K562 (cell line): ENCODE data around the gene WDR20. TPM values are rescaled to one million over a fixed set of nuclear protein-coding genes. Genes with fewer than 3 reads are reported as not detected.

Experiments
- ATAC-seq: fragments of 200-7000 bp; cut with Tn5 transposase; 3 replicates; pipeline ENCODE4 v1.9.1; 2020; ENCODE audit warnings: moderate library complexity
- BruUV-seq: library from RNA; stranded (reverse); fragments of 400-500 nt; replicated peaks from 2 replicates; lab custom pipeline; 2021; lab: Mats Ljungman, UMichigan
- CTCF ChIA-PET: fragments of 300-600 bp; formaldehyde crosslinking; extraction: SDS; loops from one replicate; lab custom pipeline; 2021; ENCODE audit warnings: low intra/inter-chr PET ratio; lab: Yijun Ruan, JAX
- POLR2A ChIA-PET: fragments of 300-600, 350-650 bp; sonication (Branson Sonifier 250); formaldehyde crosslinking; extraction: SDS; loops from one replicate; lab custom pipeline; 2021; ENCODE audit warnings: antibody characterized with exemption, inconsistent platforms; lab: Yijun Ruan, JAX
- DNase-seq, 4 experiments: peaks; one replicate each; pipeline versions ENCODE4 v3.0.0 to v3.0.0-alpha.2; 2011 to 2018; ENCODE audit warnings: low spot score in 3 of 4, mixed read lengths in 3 of 4; ENCODE audit errors: extremely low read depth in 1 of 4
- FAIRE-seq: peaks from 2 replicates; lab custom pipeline; 2011; peaks lifted over from hg19 to GRCh38; lab: Jason Lieb, UNC
- H2AFZ ChIP-seq: 2 replicates; pipeline ENCODE4 v1.6.0; 2011; ENCODE audit warnings: low read depth, low read length, control low read depth, inconsistent platforms
- H3K27ac ChIP-seq: fragments of 200-600 bp; 3 replicates; pipeline ENCODE4 v1.8.0; 2011; ENCODE audit warnings: low read depth, mild to moderate bottlenecking, control low read depth, inconsistent platforms, low read length, moderate library complexity, mixed read lengths; ENCODE audit errors: extremely low read depth
- H3K27me3 ChIP-seq, 2 experiments: fragments of 300-600 bp in 1 of 2; 2 replicates in 1 of 2; 3 replicates in 1 of 2; pipeline versions ENCODE4 v1.6.0 to v1.8.0; 2011; ENCODE audit warnings: inconsistent platforms in 2 of 2, low read length in 2 of 2, mild to moderate bottlenecking in 1 of 2, mixed read lengths in 1 of 2, moderate library complexity in 1 of 2; ENCODE audit not compliant: control insufficient read depth in 2 of 2, insufficient read depth in 2 of 2
- H3K36me3 ChIP-seq: fragments of 300-600 bp; 3 replicates; pipeline ENCODE4 v1.8.0; 2011; ENCODE audit warnings: mild to moderate bottlenecking, low read length, inconsistent platforms; ENCODE audit not compliant: control insufficient read depth, insufficient read depth
- H3K4me1 ChIP-seq, 2 experiments: fragments of 200-600 bp in 1 of 2; replicated peaks in 1 of 2; 2 replicates in 1 of 2; 3 replicates in 1 of 2; pipeline versions ENCODE4 v1.5.1 to v1.8.0; 2011; ENCODE audit warnings: inconsistent platforms in 2 of 2, low read length in 2 of 2, mild to moderate bottlenecking in 1 of 2, mixed read lengths in 1 of 2, moderate library complexity in 1 of 2; ENCODE audit not compliant: control insufficient read depth in 2 of 2, insufficient read depth in 2 of 2
- H3K4me2 ChIP-seq: 2 replicates; pipeline ENCODE4 v1.6.1; 2011; ENCODE audit warnings: low read length, control low read depth, inconsistent platforms, mixed read lengths; ENCODE audit not compliant: insufficient read depth
- H3K4me3 ChIP-seq: fragments of 200-600 bp; sonication (generic), shearing (Covaris generic); 2 replicates; pipeline ENCODE4 v1.5.1; 2016; ENCODE audit warnings: control low read depth, inconsistent platforms
- H3K79me2 ChIP-seq: fragments of 200-600 bp; 3 replicates; pipeline ENCODE4 v1.8.0; 2011; ENCODE audit warnings: low read length, inconsistent platforms; ENCODE audit not compliant: control insufficient read depth, insufficient read depth
- H3K9ac ChIP-seq, 2 experiments: 2 replicates each; pipeline versions ENCODE4 v1.6.0 to v1.6.1; 2011; ENCODE audit warnings: low read depth in 2 of 2, low read length in 2 of 2, control low read depth in 1 of 2, inconsistent platforms in 1 of 2, mild to moderate bottlenecking in 1 of 2, mixed read lengths in 1 of 2; ENCODE audit not compliant: insufficient read depth in 1 of 2
- H3K9me1 ChIP-seq: one replicate; pipeline ENCODE4 v1.6.0; 2011; ENCODE audit warnings: inconsistent platforms, mild to moderate bottlenecking, low read length, moderate library complexity; ENCODE audit not compliant: control insufficient read depth, insufficient read depth
- H3K9me3 ChIP-seq: replicated peaks from 2 replicates; pipeline ENCODE4 v1.5.1; 2011; ENCODE audit warnings: low read depth, low read length, inconsistent platforms; ENCODE audit not compliant: control insufficient read depth, insufficient read depth
- H4K20me1 ChIP-seq: replicated peaks from 2 replicates; pipeline ENCODE4 v1.6.1; 2011; ENCODE audit warnings: low read length, inconsistent platforms, mixed read lengths; ENCODE audit not compliant: control insufficient read depth, insufficient read depth
- CBFA2T3 ChIP-seq: fragments of 450-650 bp; IDR thresholded peaks from 2 replicates; pipeline ENCODE4 v1.6.1; 2017
- CSDE1 ChIP-seq, 2 experiments: fragments of 450-650 bp; IDR thresholded peaks; 2 replicates each; pipeline ENCODE4 v1.6.1; 2016; ENCODE audit warnings: mild to moderate bottlenecking in 1 of 2
- KLF16 ChIP-seq: IDR thresholded peaks from 2 replicates; pipeline ENCODE4 v1.6.1; 2016; ENCODE audit warnings: antibody characterized with exemption
- L3MBTL2 ChIP-seq: fragments of 450-650 bp; IDR thresholded peaks from 2 replicates; pipeline ENCODE4 v1.6.1; 2016; ENCODE audit warnings: mild to moderate bottlenecking, moderate library complexity
- MAFK ChIP-seq: IDR thresholded peaks from 2 replicates; pipeline ENCODE4 v1.6.1; 2011; ENCODE audit warnings: low read length, improper control_type of control experiment
- NFIC ChIP-seq: fragments of 450-650 bp; IDR thresholded peaks from 2 replicates; pipeline ENCODE4 v1.6.1; 2017; ENCODE audit warnings: mild to moderate bottlenecking, inconsistent platforms
- SMC3 ChIP-seq: conservative IDR thresholded peaks from 2 replicates; pipeline ENCODE4 v1.6.1; 2011; ENCODE audit warnings: low read depth, low read length, improper control_type of control experiment; ENCODE audit not compliant: insufficient read depth
- TBL1XR1 ChIP-seq, 2 experiments: IDR thresholded peaks; 2 replicates each; pipeline ENCODE4 v1.6.1; 2012; ENCODE audit warnings: improper control_type of control experiment in 2 of 2, low read length in 2 of 2, mild to moderate bottlenecking in 1 of 2
- ZNF174 ChIP-seq: fragments of 250-450 bp; sonication (Bioruptor Pico); IDR thresholded peaks from 2 replicates; pipeline ENCODE4 v1.4.0; 2020; ENCODE audit warnings: mild to moderate bottlenecking
- WGBS: fragments of 100-300 bp; shearing (Covaris generic); methylation state at CpG from one replicate; pipeline ENCODE4 v1.1.6; 2016; ENCODE audit warnings: low coverage, mixed read lengths; ENCODE audit not compliant: insufficient coverage; ENCODE audit errors: missing lambda C conversion rate; 5-methylcytosine and 5-hydroxymethylcytosine counted together
- in situ Hi-C: fragments of 300-500 bp; cut with MboI; formaldehyde crosslinking; loops from 4 replicates; pipeline ENCODE4 v1.15.0; 2018; ENCODE audit warnings: inconsistent platforms, mixed read lengths
- intact Hi-C: fragments of 100-400 bp; cut with micrococcal nuclease; formaldehyde crosslinking; loops from 2 replicates; pipeline ENCODE4 v1.14.2; 2022
- polyA plus RNA-seq, 8 experiments: library from polyadenylated mRNA; depleted of rRNA in 4 of 8; stranded (reverse) in 5 of 8; unstranded in 3 of 8; fragments of >200 nt; fragmentation: Nextera tagmentation in 2 of 8; fragmentation: Illumina TruSeq in 1 of 8; extraction: Ambion mirVana in 2 of 8; extraction: Trizol in 1 of 8; gene quantifications; 2 replicates each; pipeline versions ENCODE4 v1.2.1 to v1.2.3, GENCODE V29; 2011 to 2014; ENCODE audit warnings: inconsistent platforms in 1 of 8, missing spikeins in 1 of 8
- total RNA-seq, 7 experiments: library from RNA; depleted of rRNA in 6 of 7; stranded (reverse); fragments of >200 nt in 6 of 7; fragmentation: Illumina TruSeq in 2 of 7; extraction: Trizol in 2 of 7; gene quantifications; 2 replicates each; pipeline versions ENCODE4 v1.2.1 to v1.2.3, GENCODE V29; 2011 to 2021; ENCODE audit warnings: low replicate concordance in 1 of 7
- TF ChIP-seq, protein P1 (sequence below): fragments of 200-800 bp; sonication (Bioruptor generic); IDR thresholded peaks from 2 replicates; pipeline ENCODE4 v1.6.1; 2017; ENCODE audit warnings: missing genetic modification characterization, missing compliant biosample characterization
- TF ChIP-seq, protein P2 (sequence below): fragments of 200-800 bp; sonication (Bioruptor generic); IDR thresholded peaks from 2 replicates; pipeline ENCODE4 v1.6.1; 2017; ENCODE audit warnings: missing genetic modification characterization, missing compliant biosample characterization
- TF ChIP-seq, protein P3 (sequence below): IDR thresholded peaks from 2 replicates; pipeline ENCODE4 v1.6.1; 2012; ENCODE audit warnings: low read depth, low read length, improper control_type of control experiment, borderline replicate concordance

The WDR20 gene
- total and polyA plus RNA-seq, 9 of the 15 experiments (the other 6 are each of a cell fraction or from before 2014, with no cell fraction given), result 7.0 to 15.3 (median 11.8) TPM

DNA sequence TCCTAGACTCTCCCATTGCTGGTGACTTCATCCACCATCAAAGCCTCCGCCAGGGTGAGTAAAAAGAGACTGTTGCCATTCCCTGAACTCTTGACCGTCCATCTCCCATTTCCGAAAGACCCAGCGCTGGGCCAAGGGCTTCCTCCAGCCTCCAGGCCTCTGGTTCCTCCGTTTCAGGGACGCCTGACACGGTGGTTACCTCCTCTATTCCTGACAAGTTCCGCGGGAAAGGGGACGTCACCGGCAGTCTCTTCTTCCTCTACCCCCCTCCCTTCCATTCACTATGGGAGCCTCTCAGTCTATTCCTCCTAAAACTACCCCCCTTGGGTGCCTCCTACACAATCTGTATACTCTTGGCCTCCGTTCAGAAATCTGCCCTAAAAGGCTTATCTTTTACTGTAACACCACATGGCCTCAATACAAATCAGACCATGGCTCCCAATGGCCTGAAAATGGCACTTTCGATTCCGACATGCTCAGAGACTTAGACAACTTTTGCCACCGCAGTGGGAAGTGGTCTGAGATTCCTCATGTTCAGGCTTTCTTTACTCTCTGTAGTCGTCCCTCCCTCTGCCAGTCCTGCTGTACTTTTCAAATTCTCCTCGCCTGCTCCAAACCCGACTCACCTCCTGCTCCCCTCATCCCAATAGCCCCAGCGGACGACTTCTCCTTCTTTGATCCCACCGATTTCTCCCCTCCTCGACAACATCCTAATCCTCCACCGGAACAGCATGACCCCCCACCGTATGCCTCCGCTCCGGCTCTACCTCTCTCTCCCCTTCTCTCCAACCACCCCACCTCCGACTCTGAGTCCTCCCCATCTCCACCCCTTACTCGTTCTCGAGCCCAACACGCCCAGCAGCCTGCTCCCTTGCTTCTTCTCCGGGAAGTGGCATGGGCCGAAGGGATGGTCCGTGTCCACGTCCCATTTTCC is 94.9 kb downstream of the WDR20 start (continued):
- TF ChIP-seq NFIC (peak; percentile 51), L3MBTL2 (0 out of 2 replicates have a peak, but pooled peaks have one; percentile 7), CBFA2T3 (peak; percentile 36), TBL1XR1 (IDR thresholded peaks at IDR 0.05; ENCODE audit: low read length in 2 of 2) (0 out of 4 replicates have a peak, but pooled peaks of 1 of the 2 experiments have one; percentile 21)
- TF ChIP-seq, protein P1, sequence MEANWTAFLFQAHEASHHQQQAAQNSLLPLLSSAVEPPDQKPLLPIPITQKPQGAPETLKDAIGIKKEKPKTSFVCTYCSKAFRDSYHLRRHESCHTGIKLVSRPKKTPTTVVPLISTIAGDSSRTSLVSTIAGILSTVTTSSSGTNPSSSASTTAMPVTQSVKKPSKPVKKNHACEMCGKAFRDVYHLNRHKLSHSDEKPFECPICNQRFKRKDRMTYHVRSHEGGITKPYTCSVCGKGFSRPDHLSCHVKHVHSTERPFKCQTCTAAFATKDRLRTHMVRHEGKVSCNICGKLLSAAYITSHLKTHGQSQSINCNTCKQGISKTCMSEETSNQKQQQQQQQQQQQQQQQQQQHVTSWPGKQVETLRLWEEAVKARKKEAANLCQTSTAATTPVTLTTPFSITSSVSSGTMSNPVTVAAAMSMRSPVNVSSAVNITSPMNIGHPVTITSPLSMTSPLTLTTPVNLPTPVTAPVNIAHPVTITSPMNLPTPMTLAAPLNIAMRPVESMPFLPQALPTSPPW (CRISPR knock-in tag), result peak; percentile 73

DNA sequence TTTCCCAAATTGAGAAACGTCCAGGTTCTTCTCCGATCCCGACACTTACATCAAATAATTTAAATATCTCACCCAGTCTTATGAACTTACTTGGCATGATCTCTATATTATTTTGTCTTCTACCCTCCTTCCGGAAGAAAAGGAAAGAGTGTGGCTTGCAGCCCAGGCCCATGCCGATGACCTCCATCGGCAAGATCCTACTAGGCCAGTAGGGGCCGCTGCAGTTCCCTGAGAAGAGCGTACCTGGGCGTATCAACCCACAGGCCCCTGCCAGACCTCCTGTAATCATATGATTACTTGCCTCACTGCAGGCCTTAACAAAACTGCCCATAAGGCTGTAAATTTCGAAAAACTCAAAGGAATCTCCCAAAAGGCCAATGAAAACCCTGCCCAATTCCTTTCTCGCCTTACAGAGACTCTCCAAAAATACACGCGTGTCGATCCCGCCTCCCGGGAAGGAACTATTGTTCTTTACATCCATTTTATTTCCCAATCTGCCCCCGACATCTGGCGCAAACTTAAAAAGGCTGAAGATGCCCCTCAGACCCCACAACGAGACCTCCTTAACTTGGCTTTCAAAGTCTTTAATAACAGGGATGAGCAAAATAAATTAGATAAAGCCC is 95.7 kb downstream of the WDR20 start:
- no peak overlapping the region for H3K27ac ChIP-seq
- no peak overlapping the region for H3K4me3 ChIP-seq
- H3K9me1 ChIP-seq, result no peaks in the 10 kb centered on the region
- H4K20me1 ChIP-seq, result no peaks in the 10 kb centered on the region
- WGBS, result 20% methylated on average over 13 of the region's 19 CpGs
- peak; percentile 99 for ATAC-seq
- H3K4me2 ChIP-seq, result no peak overlapping the region
- POLR2A ChIA-PET, result no interaction called here
- no peaks in the 10 kb centered on the region for H3K79me2 ChIP-seq
- CTCF ChIA-PET, result interaction anchor here (0.6 to 2.4 kb wide), 5 partner anchors 17 to 287 kb away, joined by 3 to 15 read pairs (median 4); no protein-coding TSS in a partner anchor
- no peak overlapping the region; a peak in 1 of 4 replicates for H3K9ac ChIP-seq
- H3K36me3 ChIP-seq, result no peaks in the 10 kb centered on the region
- no peaks in the 10 kb centered on the region for H3K9me3 ChIP-seq
- peak overlapping the region; percentile 27; the same call in 1 of the 2 replicates for H2AFZ ChIP-seq
- peak; percentile 90 for FAIRE-seq
- no TSS peak for BruUV-seq
- in situ Hi-C loops, result loop anchor here (5.0 kb wide), 1 partner anchor 77 kb away; no protein-coding TSS in a partner anchor
- peak; percentile 82 to 86 (median 83) for DNase-seq
- intact Hi-C loops, result loop anchor here (1.0 to 10.0 kb wide), 2 partner anchors 79 to 199 kb away; no protein-coding TSS in a partner anchor
- no peaks in the 10 kb centered on the region for H3K27me3 ChIP-seq
- peaks cover 4 to 12% of the 10 kb centered on the region in 2 experiments; a peak in 3 of 5 replicates for H3K4me1 ChIP-seq
- TF ChIP-seq, protein P2, sequence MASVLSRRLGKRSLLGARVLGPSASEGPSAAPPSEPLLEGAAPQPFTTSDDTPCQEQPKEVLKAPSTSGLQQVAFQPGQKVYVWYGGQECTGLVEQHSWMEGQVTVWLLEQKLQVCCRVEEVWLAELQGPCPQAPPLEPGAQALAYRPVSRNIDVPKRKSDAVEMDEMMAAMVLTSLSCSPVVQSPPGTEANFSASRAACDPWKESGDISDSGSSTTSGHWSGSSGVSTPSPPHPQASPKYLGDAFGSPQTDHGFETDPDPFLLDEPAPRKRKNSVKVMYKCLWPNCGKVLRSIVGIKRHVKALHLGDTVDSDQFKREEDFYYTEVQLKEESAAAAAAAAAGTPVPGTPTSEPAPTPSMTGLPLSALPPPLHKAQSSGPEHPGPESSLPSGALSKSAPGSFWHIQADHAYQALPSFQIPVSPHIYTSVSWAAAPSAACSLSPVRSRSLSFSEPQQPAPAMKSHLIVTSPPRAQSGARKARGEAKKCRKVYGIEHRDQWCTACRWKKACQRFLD (CRISPR knock-in tag), result no peak
- TF ChIP-seq KLF16, result peak; percentile 48; the same call in 1 of the 2 replicates
- no peak for TF ChIP-seq MAFK
- no peak for TF ChIP-seq CSDE1 (IDR thresholded peaks at IDR 0.05)
- TF ChIP-seq ZNF174 (CRISPR knock-in tag), result no peak
- TF ChIP-seq, protein P3, sequence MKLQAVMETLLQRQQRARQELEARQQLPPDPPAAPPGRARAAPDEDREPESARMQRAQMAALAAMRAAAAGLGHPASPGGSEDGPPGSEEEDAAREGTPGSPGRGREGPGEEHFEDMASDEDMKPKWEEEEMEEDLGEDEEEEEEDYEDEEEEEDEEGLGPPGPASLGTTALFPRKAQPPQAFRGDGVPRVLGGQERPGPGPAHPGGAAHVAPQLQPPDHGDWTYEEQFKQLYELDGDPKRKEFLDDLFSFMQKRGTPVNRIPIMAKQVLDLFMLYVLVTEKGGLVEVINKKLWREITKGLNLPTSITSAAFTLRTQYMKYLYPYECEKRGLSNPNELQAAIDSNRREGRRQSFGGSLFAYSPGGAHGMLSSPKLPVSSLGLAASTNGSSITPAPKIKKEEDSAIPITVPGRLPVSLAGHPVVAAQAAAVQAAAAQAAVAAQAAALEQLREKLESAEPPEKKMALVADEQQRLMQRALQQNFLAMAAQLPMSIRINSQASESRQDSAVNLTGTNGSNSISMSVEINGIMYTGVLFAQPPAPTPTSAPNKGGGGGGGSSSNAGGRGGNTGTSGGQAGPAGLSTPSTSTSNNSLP, result peak; percentile 63; the same call in 1 of the 2 replicates
- 0 out of 2 replicates have a peak, but pooled peaks have one; percentile 35 for TF ChIP-seq SMC3
